HepG2 (cell line): ENCODE results near the gene FXR2. TPM values are rescaled to one million over a fixed set of nuclear protein-coding genes. Genes with fewer than 3 reads are reported as not detected.
A peak's percentile ranks its signal among the peaks of the same experiment; 100 is the strongest.

ENCODE experiments used
- ARID2 ChIP-seq: sonication (generic); formaldehyde crosslinking; IDR thresholded peaks from 2 replicates; pipeline ENCODE4 v1.8.1; 2022; ENCODE audit warnings: mild to moderate bottlenecking, missing genetic modification reagents, borderline replicate concordance
- BHLHE40 ChIP-seq: IDR thresholded peaks from 2 replicates; pipeline ENCODE4 v1.6.1; 2011; ENCODE audit warnings: low read length, improper control_type of control experiment
- RBM39 ChIP-seq: fragments of 200-400 bp; formaldehyde crosslinking; IDR thresholded peaks from one replicate; pipeline ENCODE4 v1.6.1; 2018; ENCODE audit warnings: antibody characterized with exemption, mild to moderate bottlenecking, low read depth, low read length; ENCODE audit not compliant: poor library complexity, severe bottlenecking
- SAFB2 ChIP-seq: sonication (generic); formaldehyde crosslinking; IDR thresholded peaks from 2 replicates; pipeline ENCODE4 v1.5.1; 2020; ENCODE audit warnings: missing genetic modification reagents, low read depth, mild to moderate bottlenecking, borderline replicate concordance
- U2AF2 ChIP-seq: fragments of 200-400 bp; formaldehyde crosslinking; IDR thresholded peaks from 2 replicates; pipeline ENCODE4 v1.6.1; 2017; ENCODE audit warnings: low read depth, mild to moderate bottlenecking, low read length
- ZKSCAN1 ChIP-seq: fragments of 150-350 bp; IDR thresholded peaks from 2 replicates; pipeline ENCODE4 v1.6.1; 2014; ENCODE audit warnings: low read length
- ZNF24 ChIP-seq: fragments of 450-650 bp; IDR thresholded peaks from 2 replicates; pipeline ENCODE4 v1.6.1; 2017; ENCODE audit warnings: antibody characterized with exemption, mild to moderate bottlenecking
- ZNF292 ChIP-seq: sonication (generic); formaldehyde crosslinking; IDR thresholded peaks from 2 replicates; pipeline ENCODE4 v1.8.1; 2022; ENCODE audit warnings: mild to moderate bottlenecking, low read depth, missing genetic modification reagents, borderline replicate concordance
- ZNF558 ChIP-seq: sonication (generic); formaldehyde crosslinking; IDR thresholded peaks from 2 replicates; pipeline ENCODE4 v1.9.0; 2022; ENCODE audit warnings: mild to moderate bottlenecking, missing genetic modification reagents, borderline replicate concordance
- ZNF7 ChIP-seq: IDR thresholded peaks from 2 replicates; pipeline ENCODE4 v1.6.1; 2016; ENCODE audit warnings: missing biosample characterization, missing genetic modification reagents
- ZNF724P ChIP-seq: sonication (generic); formaldehyde crosslinking; IDR thresholded peaks from 2 replicates; pipeline ENCODE4 v1.8.0; 2022; ENCODE audit warnings: missing genetic modification reagents, borderline replicate concordance
- ZNF891 ChIP-seq: sonication (generic); formaldehyde crosslinking; IDR thresholded peaks from 2 replicates; pipeline ENCODE4 v1.5.0; 2020; ENCODE audit warnings: mild to moderate bottlenecking, missing genetic modification reagents
- ZSCAN31 ChIP-seq: sonication (generic); formaldehyde crosslinking; IDR thresholded peaks from 2 replicates; pipeline ENCODE4 v1.5.0; 2020; ENCODE audit warnings: low read depth, mild to moderate bottlenecking, missing genetic modification reagents
- polyA plus RNA-seq, 8 experiments: library from polyadenylated mRNA; depleted of rRNA in 3 of 8; stranded (reverse) in 7 of 8; unstranded in 1 of 8; fragments of >200 nt; fragmentation: Illumina TruSeq in 4 of 8; extraction: Trizol in 4 of 8; gene quantifications; 2 replicates each; pipeline versions ENCODE4 v1.2.1 to v1.2.3, GENCODE V29; 2011 to 2016; ENCODE audit warnings: low read depth in 4 of 8, missing spikeins in 1 of 8, mixed read lengths in 1 of 8; ENCODE audit not compliant: insufficient read depth in 1 of 8
- total RNA-seq, 5 experiments: library from RNA; depleted of rRNA; stranded (reverse); fragments of >200 nt; fragmentation: Illumina TruSeq; extraction: Trizol; gene quantifications; 2 replicates each; pipeline ENCODE4 v1.2.3, GENCODE V29; 2016; ENCODE audit warnings: low read depth in 1 of 5
- TF ChIP-seq, protein P1 (sequence below), 2 experiments: sonication (generic) in 1 of 2; formaldehyde crosslinking in 1 of 2; IDR thresholded peaks; 2 replicates each; pipeline versions ENCODE4 v1.5.1 to v1.6.1; 2011 to 2020; ENCODE audit warnings: borderline replicate concordance in 1 of 2, low read depth in 1 of 2, low read length in 1 of 2, mild to moderate bottlenecking in 1 of 2, missing genetic modification reagents in 1 of 2, moderate library complexity in 1 of 2
- TF ChIP-seq, protein P2 (sequence below): sonication (generic); formaldehyde crosslinking; IDR thresholded peaks from 2 replicates; pipeline ENCODE4 v1.5.0; 2020; ENCODE audit warnings: missing genetic modification reagents, mild to moderate bottlenecking, borderline replicate concordance
- TF ChIP-seq, protein P3 (sequence below): conservative IDR thresholded peaks from 2 replicates; pipeline ENCODE4 v1.6.1; 2018; ENCODE audit warnings: missing genetic modification reagents
- TF ChIP-seq, protein P4 (sequence below): sonication (generic); formaldehyde crosslinking; IDR thresholded peaks from 2 replicates; pipeline ENCODE4 v1.8.1; 2023; ENCODE audit warnings: mild to moderate bottlenecking, moderate library complexity, missing genetic modification reagents
- TF ChIP-seq, protein P5 (sequence below): fragments of 450-650 bp; IDR thresholded peaks from 2 replicates; pipeline ENCODE4 v1.6.1; 2016
- TF ChIP-seq, protein P6 (sequence below): sonication (generic); formaldehyde crosslinking; IDR thresholded peaks from 2 replicates; pipeline ENCODE4 v1.4.0; 2020; ENCODE audit warnings: low read depth, mild to moderate bottlenecking, missing genetic modification reagents

Gene FXR2
- total and polyA plus RNA-seq, 2 of the 13 experiments (the other 11 are each of a cell fraction or from before 2014, with no cell fraction given): 20.9 to 24.4 TPM

DNA sequence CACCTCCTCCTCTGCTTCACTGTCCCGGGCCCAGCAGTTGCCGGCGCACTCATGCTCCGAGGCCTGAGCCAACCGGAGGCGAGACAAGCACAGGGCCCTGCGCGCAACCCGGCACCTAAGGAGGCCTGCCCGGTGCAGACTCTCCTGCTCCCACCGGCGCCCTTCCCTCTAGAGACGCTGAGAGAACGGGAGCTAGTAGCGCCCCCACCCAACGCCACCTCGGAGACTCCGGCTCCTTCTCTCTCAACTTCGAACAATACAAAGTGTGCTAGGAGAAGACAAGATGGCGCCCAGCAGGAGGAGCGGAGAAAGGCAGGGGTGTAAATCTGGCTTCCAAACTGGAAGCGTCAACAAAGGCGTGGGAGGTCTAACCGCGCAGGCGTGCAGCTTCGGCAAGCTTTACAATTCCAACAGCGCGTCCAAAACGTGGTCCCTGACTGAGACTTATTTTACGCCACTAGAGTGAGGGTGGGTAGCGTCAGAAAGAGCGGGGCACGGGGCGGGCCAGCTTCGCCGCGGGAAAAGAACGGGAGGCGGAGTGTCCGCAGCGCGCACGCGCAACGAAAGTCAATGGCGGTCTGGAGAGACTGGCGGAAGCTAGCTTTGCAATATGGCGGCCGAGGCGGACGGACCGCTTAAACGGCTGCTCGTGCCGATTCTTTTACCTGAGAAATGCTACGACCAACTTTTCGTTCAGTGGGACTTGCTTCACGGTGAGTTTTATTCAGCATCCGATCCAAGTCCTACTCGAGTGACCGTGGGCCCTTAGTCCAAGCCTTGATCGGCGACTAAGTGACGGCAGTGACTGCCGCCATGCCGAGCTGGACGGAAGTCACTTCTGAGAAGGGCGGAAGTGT is 31.2 kb downstream of the FXR2 start, which contains the start of gene MPDU1 (continued):
- TF ChIP-seq ZNF558 (no peak), ZNF891 (CRISPR knock-in tag) (no peak), ZKSCAN1 (no peak), SAFB2 (CRISPR knock-in tag) (peak; percentile 39; the same call in 1 of the 2 replicates), U2AF2 (no peak), ZNF292 (CRISPR knock-in tag) (peak; percentile 28; the same call in 1 of the 2 replicates), ZNF724P (peak; percentile 50), RBM39 (no peak), BHLHE40 (no peak), ZSCAN31 (CRISPR knock-in tag) (peak; percentile 27; the same call in 1 of the 2 replicates), ARID2 (CRISPR knock-in tag) (peak; percentile 77; the same call in 1 of the 2 replicates), ZNF24 (0 out of 2 replicates have a peak, but pooled peaks have one; percentile 14), ZNF7 (no peak)
- TF ChIP-seq, protein P1, sequence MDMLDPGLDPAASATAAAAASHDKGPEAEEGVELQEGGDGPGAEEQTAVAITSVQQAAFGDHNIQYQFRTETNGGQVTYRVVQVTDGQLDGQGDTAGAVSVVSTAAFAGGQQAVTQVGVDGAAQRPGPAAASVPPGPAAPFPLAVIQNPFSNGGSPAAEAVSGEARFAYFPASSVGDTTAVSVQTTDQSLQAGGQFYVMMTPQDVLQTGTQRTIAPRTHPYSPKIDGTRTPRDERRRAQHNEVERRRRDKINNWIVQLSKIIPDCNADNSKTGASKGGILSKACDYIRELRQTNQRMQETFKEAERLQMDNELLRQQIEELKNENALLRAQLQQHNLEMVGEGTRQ (IDR thresholded peaks at IDR 0.05; ENCODE audit: low read depth, low read length): no peak
- TF ChIP-seq, protein P1 (CRISPR knock-in tag; IDR thresholded peaks at IDR 0.05; ENCODE audit: borderline replicate concordance): no peak
- TF ChIP-seq, protein P2, sequence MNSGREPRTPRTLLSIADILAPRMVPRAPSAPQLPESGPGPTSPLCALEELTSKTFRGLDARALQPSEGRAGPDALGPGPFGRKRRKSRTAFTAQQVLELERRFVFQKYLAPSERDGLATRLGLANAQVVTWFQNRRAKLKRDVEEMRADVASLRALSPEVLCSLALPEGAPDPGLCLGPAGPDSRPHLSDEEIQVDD: no peak
- TF ChIP-seq, protein P3, sequence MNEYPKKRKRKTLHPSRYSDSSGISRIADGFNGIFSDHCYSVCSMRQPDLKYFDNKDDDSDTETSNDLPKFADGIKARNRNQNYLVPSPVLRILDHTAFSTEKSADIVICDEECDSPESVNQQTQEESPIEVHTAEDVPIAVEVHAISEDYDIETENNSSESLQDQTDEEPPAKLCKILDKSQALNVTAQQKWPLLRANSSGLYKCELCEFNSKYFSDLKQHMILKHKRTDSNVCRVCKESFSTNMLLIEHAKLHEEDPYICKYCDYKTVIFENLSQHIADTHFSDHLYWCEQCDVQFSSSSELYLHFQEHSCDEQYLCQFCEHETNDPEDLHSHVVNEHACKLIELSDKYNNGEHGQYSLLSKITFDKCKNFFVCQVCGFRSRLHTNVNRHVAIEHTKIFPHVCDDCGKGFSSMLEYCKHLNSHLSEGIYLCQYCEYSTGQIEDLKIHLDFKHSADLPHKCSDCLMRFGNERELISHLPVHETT (CRISPR knock-in tag): peak; percentile 52; the same call in 1 of the 2 replicates
- TF ChIP-seq, protein P4, sequence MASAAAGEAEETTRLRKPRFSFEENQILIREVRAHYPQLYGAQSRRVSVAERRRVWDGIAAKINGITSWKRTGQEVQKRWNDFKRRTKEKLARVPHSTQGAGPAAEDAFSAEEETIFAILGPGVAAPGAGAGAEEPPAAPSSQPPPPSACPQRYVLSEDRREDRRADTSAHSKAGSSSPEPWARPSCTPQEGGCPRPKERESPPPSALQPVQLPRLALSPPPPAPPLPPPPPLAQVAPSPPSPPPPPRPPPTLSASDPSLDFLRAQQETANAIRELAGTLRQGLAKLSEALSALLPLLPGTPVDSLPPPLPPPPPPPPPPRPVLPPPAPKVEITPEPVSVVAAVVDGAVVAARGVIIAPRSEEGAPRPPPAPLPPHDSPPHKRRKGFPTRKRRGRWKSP (CRISPR knock-in tag): 0 out of 2 replicates have a peak, but pooled peaks have one; percentile 49
- TF ChIP-seq, protein P5, sequence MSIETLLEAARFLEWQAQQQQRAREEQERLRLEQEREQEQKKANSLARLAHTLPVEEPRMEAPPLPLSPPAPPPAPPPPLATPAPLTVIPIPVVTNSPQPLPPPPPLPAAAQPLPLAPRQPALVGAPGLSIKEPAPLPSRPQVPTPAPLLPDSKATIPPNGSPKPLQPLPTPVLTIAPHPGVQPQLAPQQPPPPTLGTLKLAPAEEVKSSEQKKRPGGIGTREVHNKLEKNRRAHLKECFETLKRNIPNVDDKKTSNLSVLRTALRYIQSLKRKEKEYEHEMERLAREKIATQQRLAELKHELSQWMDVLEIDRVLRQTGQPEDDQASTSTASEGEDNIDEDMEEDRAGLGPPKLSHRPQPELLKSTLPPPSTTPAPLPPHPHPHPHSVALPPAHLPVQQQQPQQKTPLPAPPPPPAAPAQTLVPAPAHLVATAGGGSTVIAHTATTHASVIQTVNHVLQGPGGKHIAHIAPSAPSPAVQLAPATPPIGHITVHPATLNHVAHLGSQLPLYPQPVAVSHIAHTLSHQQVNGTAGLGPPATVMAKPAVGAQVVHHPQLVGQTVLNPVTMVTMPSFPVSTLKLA: no peak
- TF ChIP-seq, protein P6, sequence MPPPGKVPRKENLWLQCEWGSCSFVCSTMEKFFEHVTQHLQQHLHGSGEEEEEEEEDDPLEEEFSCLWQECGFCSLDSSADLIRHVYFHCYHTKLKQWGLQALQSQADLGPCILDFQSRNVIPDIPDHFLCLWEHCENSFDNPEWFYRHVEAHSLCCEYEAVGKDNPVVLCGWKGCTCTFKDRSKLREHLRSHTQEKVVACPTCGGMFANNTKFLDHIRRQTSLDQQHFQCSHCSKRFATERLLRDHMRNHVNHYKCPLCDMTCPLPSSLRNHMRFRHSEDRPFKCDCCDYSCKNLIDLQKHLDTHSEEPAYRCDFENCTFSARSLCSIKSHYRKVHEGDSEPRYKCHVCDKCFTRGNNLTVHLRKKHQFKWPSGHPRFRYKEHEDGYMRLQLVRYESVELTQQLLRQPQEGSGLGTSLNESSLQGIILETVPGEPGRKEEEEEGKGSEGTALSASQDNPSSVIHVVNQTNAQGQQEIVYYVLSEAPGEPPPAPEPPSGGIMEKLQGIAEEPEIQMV: peak; percentile 59; the same call in 1 of the 2 replicates
